GM21825 (cell line): ENCODE measurements around the gene ATAD3C.
A peak's percentile ranks its signal among the peaks of the same experiment; 100 is the strongest.
"Not testable (repeated sequence)": the region's sequence is repeated elsewhere in the genome, so short reads cannot be mapped to it uniquely, and the experiment has no call there.

ENCODE experiments used
- ATAC-seq: cut with Tn5 transposase; IDR thresholded peaks from one replicate; pipeline ENCODE4 v1.9.1; 2021; ENCODE audit warnings: mild to moderate bottlenecking, moderate library complexity; ENCODE audit not compliant: unreplicated experiment

ATAD3C gene

DNA sequence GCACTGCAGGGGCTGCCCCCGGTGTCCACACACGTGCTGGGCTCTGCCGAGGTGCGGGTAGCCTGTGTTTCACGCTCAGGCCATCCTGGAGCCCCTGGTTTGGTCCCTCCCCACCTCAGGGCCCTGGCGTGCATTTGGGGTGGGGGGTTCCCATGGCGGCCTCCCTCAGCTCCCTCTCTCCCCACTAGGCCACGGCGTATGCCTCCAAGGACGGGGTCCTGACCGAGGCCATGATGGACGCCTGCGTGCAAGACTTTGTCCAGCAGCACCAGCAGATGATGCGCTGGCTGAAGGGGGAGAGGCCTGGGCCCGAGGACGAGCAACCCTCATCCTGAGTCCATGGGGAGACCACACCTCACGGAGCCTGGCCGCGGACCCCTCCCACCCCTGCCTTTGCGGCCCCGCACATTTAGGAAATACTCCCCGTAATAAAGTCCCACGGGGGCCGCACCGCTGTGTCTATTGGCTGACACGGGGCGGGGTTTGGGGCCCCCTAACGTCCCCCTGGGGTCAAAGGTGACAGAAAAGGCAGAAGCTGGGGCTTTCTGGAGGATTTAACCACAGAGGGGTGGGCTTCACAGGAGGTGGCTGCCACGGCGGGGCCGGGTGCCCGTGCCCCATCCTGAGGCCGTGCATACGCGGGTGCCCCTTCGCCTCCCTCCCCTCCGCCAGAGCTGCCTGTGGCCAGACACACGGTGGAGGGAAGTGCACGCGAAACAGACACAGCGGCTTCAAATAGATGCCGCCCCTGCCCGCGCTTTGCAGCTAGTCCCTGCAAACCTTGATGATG is 18.9 kb downstream of the ATAD3C start:
- ATAC-seq = not testable (repeated sequence)

DNA sequence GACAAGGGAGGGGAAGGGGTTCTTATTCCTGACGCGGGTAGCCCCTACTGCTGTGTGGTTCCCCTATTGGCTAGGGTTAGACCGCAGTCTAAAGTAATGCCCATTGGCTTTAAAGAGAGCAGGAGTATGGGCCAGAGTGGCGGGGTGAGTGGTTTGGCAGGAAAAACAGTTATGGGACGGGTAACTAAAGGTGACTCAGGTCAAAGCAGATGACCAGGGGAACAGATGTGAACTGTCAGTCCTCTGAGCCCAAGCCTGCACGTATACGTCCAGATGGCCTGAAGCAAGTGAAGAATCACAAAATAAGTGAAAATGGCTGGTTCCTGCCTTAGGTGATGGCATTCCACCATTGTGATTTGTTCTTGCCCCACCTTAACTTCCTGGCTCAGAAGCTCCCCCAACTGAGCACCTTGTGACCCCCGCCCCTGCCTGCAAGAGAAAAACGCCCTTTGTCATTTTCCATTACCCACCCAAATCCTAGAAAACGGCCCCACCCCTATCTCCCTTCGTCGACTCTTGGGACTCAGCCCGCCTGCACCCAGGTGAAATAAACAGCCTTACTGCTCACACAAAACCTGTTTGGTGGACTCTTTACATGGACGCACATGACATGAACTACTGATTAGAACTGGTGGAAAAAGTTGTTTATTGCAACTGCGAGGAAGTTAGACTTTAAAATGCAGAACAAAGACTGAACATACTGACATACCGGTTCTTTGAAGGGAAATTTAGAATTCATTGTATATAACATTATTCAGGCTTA is 21.3 kb downstream of the ATAD3C start:
- ATAC-seq = no peak

DNA sequence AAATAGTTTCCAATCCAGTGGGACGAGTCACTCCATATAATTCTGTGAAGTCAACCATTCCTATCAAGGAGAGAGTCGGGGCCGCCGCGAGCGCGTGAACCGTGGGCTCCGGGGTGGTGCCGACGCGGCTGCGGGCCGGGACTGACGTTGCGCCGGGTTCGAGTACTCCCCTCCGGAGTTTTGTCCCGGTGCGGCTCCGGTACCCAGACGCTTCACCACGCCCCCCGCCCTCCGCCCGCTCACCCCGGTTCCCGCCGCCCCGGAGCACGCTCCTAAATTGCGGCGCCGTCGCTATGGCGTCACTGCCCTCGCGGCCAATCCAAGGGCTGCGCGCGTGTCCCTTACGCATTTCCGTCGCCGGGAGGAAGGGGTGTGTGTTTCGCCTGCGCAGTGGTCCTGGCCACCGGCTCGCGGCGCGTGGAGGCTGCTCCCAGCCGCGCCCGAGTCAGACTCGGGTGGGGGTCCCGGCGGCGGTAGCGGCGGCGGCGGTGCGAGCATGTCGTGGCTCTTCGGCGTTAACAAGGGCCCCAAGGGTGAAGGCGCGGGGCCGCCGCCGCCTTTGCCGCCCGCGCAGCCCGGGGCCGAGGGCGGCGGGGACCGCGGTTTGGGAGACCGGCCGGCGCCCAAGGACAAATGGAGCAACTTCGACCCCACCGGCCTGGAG is 22.0 kb downstream of the ATAD3C start, which contains the start of gene ATAD3B:
Gene ATAD3B (plus strand): TSS at position 377 of the 664 bp plus-strand sequence. CDS start 120 bp downstream, at position 497.
- peak; percentile 81 for ATAC-seq

DNA sequence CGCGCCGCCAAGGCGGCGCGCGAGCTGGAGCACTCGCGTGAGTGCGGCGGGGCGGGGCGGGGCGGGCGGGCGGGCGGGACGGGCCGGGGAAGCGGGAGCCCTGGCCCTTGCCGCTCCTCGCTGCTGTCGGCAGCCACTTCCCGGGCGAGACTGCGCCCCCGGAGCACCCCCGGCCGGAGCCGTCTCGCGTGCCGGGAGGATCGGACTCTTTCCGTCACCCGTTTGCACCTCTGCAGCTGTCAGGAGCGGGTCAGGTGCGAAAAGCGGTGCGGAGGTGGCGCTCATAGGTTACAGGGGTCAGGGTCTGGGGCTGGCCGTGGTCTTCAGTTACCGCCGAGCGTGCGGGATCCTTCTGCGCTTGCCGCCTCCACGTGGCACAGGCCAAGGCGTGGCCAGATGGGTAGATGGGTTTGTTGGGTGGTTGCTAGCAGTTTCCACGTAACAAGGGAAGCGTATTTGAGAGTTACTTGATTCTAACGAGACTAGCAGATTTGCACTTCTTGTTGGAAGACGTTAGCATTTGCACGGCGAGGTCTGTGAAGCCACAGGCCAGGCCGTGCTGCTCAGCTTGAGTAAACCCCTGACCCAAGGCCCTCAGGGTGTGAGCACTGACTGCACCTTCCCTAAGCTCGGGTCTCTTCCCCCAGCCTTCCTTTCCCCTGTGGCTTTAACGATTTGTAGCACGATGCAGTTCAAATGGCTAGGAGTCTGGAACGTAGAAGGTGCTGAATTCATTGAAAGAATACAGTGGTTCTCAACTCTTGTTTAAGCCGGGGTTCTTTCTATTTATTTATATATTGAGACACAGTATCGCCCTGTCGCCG is 22.8 kb downstream of the ATAD3C start:
- ATAC-seq = peak; percentile 12

DNA sequence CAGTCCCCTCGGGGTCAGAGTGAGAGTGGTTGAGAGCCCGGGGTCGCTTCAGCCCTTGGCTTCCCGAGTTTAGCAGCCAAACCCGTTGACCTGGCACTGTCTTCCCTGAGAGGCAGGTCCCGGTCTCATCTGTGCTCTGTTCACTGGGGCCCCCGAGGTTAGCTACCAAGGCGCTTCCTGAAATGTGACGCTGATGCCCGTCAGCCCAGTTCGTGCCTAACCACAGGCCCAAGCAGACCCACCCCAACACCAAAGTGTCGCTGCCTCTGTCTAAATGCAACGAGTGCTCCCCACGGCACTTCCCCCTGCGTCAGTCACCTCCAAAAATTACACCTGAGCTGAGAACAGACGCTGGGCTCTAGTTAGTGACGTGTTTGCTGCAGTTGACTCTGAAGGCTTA is 26.5 kb downstream of the ATAD3C start:
- not testable (repeated sequence) for ATAC-seq

DNA sequence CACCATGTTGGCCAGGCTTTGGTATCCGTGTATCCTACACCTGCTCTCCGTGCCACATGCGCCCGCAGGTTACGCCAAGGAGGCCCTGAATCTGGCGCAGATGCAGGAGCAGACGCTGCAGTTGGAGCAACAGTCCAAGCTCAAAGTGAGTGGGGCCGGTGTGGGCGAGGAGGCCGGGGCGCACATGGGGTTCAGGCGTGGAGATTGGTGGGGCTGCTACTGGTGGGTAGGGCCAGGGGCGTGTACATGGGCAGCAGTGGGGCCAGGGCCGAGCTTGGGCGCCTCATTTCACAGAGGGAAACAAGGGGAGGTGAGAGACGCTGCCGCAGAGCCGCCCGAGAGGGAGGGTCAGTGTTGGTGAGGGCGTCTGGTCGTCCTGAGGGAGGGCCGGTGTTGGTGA is 27.7 kb downstream of the ATAD3C start:
- no peak for ATAC-seq

DNA sequence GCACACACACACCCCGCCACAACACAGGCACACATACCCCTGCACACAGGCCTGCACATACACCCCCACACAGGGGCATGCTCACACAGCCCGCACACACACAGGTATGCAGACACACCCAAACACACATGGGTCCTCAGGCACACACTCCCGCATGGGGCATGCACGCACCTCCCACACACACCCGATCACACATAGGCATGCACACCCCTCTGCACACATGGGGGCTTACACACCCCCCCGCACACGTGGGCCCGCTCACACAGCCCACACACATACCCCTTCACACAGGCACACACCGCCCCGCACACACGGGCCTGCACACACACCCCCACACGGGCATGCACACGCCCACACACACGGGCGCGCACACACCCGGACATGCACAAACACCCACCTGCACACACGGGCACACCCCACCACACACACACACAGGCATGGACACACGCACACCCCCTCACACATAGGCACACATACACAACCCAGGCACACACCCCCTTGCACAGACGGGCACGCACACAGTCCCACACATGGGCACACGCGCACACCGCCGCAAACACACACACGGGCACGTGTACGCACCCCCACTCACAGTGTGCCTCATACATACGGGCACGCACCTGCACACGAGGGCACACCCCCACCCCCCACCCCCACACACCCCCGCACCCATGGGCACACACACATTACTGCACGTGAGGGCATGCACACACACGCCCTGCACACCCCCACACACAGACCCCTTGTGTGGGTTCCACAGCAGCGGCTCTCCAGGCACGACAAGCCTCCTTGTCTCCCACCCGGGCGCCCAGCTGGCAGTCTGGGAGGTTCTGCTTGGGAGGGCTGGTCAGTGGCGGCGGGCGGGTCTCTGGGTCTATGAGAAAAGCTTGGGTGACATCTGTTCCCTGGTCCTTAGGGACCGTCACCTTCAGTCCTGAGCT is 30.3 kb downstream of the ATAD3C start:
- ATAC-seq = no peak

DNA sequence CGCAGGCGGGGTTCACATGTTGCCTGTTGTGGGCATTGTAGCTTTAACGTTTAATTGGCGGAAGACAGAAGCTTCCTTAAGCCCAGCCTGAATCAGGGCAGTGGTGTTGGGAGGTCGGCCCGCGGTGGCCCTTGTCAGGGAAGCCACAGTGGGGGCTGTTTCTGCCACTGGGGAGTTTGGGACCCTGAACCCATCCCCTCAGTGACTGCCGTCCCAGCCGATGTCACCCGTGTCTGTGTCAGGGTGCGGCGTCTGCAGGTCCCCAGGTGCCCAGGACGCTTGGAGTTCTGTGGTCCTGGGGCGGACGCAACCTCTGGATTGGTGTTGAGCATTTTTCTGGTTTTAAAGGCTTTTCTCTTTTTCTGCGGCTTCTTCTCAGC is 31.0 kb downstream of the ATAD3C start:
- ATAC-seq = not testable (repeated sequence)

DNA sequence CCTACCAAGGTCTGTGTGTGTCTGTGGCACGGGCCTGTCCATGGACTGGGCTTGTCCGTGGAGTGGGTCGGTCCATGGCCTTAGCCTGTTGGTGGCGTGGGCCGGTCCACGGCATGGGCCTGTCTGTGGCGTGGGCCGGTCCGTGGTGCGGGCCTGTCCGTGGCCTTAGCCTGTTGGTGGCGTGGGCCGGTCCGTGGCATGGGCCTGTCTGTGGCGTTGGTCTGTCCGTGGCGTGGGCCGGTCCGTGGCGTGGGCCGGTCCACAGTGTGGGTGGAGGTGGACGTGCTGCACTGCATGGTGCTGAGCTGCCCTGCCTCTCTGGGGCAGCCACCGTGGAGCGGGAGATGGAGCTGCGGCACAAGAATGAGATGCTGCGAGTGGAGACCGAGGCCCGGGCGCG is 32.3 kb downstream of the ATAD3C start:
- not testable (repeated sequence) for ATAC-seq

DNA sequence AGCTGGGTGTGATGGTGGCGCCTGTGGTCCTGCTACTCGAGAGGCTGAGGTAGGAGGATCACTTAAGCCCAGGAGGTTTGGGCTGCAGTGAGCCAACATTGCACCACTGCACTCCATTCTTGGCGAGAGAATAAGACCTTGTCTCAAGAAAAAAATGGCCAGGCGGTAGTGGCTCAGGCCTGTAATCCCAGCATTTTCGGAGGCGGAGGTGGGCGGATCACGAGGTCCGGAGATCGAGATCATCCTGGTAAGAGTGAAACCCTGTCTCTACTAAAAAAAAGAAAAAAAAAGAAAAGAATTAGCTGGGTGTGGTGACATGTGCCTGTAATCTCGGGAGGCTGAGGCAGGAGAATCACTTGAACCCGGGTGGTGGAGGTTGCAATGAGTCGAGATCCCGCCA is 33.4 kb downstream of the ATAD3C start:
- ATAC-seq = no peak

DNA sequence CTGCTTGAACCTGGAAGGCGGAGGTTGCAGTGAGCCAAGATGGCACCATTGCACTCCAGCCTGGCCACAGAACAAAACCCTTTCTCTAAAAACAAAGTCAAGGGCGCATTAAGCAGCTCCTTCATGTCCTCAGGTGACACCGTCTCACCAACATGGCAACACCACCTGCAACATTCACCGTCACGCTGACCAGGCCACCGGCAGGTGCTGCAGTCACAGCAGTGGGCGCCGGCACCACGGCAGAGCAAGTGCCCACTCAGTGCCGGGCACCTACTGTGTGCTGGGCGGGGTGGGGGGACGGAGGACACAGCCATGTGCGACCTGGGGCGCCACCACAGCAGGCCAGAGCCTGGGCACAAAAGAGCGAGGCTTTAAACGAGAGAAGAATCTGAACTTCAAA is 34.2 kb downstream of the ATAD3C start:
- ATAC-seq = no peak

DNA sequence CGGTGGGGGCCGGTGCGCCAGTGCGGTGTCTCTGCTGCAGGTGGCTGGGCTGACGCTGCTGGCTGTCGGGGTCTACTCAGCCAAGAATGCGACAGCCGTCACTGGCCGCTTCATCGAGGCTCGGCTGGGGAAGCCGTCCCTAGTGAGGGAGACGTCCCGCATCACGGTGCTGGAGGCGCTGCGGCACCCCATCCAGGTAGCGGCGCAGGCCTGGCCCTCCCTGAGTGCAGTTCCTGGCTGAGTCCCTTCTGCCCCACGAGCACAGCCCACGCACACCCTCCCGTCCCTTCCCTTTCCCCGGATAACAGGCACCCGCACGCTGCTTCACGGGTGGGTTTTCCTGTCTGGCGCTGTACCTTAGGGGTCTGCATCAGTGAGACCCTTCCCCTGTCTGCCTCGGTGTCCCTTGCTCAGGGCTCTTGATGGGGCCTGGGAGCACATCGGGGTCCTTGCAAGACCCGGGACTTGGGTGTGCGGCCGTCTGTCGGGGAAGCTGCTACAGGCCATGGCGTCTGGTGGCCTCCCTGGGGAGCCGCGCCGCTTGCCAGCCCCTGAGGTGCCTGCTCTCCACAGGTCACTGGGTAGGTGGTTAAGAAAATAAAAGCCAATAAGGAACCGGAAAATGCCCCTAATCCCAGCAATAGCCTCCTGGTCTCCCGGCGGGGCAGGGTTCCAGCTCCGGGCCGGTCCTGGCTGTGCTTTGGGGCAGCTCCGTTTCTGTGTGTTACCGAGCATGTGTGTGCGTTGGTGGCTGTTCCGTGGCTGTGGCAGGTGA is 35.7 kb downstream of the ATAD3C start:
- ATAC-seq = not testable (repeated sequence)

DNA sequence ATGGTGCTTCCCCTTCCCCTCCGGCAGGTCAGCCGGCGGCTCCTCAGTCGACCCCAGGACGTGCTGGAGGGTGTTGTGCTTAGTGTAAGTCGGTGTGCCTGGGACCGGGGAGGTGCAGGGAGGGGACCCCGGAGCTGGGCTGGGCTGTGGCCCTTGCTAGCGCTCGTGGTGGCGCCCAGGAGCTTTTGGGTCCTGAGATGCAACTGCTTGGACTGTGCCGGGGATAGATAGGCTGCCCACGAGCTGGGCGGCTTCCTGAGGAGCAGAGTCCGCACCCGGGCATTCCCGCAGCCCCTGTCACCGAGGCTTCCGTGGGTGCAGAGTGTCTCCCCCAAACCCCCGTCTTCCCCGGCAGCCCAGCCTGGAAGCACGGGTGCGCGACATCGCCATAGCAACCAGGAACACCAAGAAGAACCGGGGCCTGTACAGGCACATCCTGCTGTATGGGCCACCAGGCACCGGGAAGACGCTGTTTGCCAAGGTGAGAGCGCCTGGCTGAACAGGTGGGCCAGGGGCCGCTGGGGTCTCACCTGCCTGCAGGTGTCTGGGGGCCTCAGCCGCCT is 36.3 kb downstream of the ATAD3C start:
- not testable (repeated sequence) for ATAC-seq

DNA sequence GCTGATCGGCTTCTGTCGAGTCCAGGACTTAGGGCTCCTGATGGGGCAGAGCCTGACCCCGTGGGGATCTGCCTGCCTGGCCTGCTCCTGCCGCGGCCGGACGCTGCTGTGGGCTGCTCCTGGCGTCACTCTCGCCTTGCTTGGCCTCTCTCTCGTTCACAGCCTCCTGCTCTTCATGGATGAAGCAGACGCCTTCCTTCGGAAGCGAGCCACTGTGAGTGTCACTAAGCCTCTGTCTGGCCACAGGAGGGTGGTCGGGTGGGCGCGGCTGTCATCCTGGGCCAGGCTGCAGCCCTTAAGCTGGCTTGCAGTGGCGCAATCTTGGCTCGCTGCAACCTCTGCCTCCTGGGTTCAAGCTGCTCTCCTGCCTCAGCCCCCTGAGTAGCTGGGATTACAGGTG is 38.2 kb downstream of the ATAD3C start:
- no peak for ATAC-seq

DNA sequence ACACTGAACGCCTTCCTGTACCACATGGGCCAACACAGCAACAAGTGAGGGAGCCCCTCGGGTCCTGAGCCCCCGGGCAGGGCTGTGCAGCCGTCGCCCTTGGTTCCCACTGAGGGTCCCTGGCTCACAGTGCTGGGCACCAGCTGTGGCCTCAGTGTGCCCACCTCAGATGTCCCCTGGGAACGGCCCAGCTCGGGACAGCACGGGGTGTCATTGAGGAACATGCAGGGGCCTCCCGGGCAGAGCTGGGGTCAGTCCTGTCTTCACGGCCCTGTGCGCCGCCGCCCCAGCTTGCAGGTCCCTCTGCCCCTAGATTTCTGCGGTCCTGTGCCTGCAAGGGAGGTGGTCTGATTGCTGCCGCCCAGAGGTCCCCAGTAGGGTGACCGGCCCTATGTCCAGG is 39.7 kb downstream of the ATAD3C start:
- no peak for ATAC-seq

DNA sequence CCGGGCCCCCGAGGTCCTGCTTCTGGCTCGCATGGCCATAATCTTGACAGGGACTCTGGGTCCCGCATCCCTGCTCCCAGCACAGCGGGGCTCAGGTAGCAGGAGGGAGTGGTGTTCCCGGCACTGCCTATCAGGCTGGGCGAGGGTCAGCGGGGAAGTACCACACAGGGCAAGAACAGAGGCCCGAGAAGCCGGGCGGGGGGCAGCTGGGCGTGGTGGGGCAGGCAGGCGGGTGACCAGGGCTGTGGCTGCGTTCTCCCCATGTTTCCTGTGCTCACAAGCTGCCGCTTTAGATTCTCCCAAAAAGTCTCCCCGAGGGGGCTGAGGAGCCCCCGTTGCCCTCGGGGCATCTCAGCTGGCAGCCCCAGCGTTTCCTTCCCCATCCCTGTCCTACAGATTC is 40.4 kb downstream of the ATAD3C start:
- no peak for ATAC-seq

DNA sequence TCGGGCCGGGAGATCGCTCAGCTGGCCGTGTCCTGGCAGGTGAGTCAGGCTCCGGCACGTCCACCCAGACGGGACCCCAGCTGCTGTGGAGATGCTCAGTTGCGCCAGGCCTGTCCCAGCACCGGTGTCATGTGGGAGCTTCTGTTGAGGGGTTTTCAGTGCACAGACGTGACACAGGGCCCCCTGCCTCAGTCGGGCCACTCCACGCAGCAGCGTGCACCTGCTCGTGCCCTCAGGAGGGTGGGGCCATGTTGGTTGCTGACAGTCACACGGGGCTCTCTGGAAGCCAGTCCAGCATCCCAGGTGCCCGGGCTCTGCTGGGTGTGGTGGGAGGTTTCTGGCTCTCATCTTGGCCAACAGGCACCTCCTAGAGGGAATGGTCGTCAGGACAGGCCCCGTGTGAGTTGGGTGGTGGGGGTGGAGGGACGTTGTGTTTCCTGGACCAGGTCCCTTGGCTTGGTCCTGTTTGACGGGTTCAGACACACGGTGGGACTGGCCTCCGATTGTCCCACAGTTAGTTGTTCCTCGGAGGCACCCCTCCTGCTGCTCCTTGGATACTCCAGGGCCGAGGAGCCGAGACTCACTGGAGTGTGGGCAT is 41.2 kb downstream of the ATAD3C start:
- ATAC-seq = no peak

DNA sequence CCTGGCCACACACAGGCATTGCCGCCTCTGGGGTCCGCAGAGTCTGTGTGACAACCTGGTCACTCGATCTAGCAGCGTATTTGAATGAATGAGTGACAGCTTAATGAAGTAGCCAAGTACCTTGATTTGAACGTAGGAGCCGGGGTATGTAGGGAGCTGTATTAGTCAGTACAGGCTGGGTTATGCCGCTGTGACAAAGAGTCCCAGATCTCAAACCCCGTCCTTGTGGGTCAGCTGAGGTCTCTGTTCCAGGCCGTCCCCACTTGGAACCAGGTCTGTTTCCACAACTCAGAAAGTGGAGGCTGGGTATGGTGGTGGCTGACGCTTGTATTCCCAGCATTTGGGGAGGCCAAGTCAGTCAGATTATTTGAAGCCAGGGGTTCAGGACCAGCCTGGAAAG is 42.1 kb downstream of the ATAD3C start:
- ATAC-seq = no peak
